Measurements from ENCODE around the gene ITGB3. TPM values are rescaled to one million over a fixed set of nuclear protein-coding genes. Genes with fewer than 3 reads are reported as not detected.

Gene ITGB3
- total RNA-seq, 3 donors from 2014 or later (not counting 1 experiment from before 2014, with no cell fraction given) = 4.2 to 30.6 (median 11.6) TPM

GRCh38 chr17:47272491-47272890 lies 18.9 kb downstream of the ITGB3 start:
- peaks cover 6% of the 10 kb centered on the region for H3K9me3 ChIP-seq (ENCODE audit: control insufficient read depth, insufficient read depth, low read length)
- peaks cover 8 to 19% of the 10 kb centered on the region in 2 donors for H3K27me3 Mint-ChIP-seq (ENCODE audit: low read depth in 2 of 2)
- 71% methylated on average over 1 of the region's 1 CpG for WGBS (ENCODE audit: insufficient coverage)
- H3K36me3 ChIP-seq (ENCODE audit: control insufficient read depth, insufficient read depth, low read length) = no peaks in the 10 kb centered on the region
- no peaks in the 10 kb centered on the region for H3K27me3 ChIP-seq (ENCODE audit: control insufficient read depth, insufficient read depth, low read length)
- H3K4me3 ChIP-seq (ENCODE audit: low read length) = no peak overlapping the region
- H3K4me3 Mint-ChIP-seq = no peak overlapping the region
- TF ChIP-seq CTCF (IDR thresholded peaks at IDR 0.05) = no peak
- no peaks in the 10 kb centered on the region for H3K36me3 Mint-ChIP-seq
- no peaks in the 10 kb centered on the region for H3K9me3 Mint-ChIP-seq
- no peak overlapping the region for H3K27ac Mint-ChIP-seq
- ATAC-seq (no peak), DNase-seq (no peak)
- H3K27ac ChIP-seq (ENCODE audit: low read length) = no peak overlapping the region
- H3K4me1 Mint-ChIP-seq = no peaks in the 10 kb centered on the region
- H3K4me1 ChIP-seq (ENCODE audit: control insufficient read depth, insufficient read depth, low read length) = no peaks in the 10 kb centered on the region
- intact Hi-C loops (cut with micrococcal nuclease) = no loop called here

- WGBS (ENCODE audit: insufficient coverage) = 77% methylated on average over 2 of the region's 2 CpGs
- Mint-ChIP-seq H3K9me3 (no peaks in the 10 kb centered on the region), H3K27ac (no peak overlapping the region), H3K27me3 (ENCODE audit: low read depth in 2 of 2) (peaks cover 8 to 19% of the 10 kb centered on the region in 2 donors), H3K36me3 (no peaks in the 10 kb centered on the region), H3K4me1 (no peaks in the 10 kb centered on the region), H3K4me3 (no peak overlapping the region)
- ATAC-seq (no peak), DNase-seq (no peak)
- H3K9me3 ChIP-seq (ENCODE audit: control insufficient read depth, insufficient read depth, low read length) = peaks cover 6% of the 10 kb centered on the region
- no peaks in the 10 kb centered on the region for H3K27me3 ChIP-seq (ENCODE audit: control insufficient read depth, insufficient read depth, low read length)
- no peak for TF ChIP-seq CTCF (IDR thresholded peaks at IDR 0.05)
- H3K4me3 ChIP-seq (ENCODE audit: low read length) = no peak overlapping the region
- H3K4me1 ChIP-seq (ENCODE audit: control insufficient read depth, insufficient read depth, low read length) = peaks cover under 1% of the 10 kb centered on the region
- H3K36me3 ChIP-seq (ENCODE audit: control insufficient read depth, insufficient read depth, low read length) = no peaks in the 10 kb centered on the region
- H3K27ac ChIP-seq (ENCODE audit: low read length) = no peak overlapping the region
- intact Hi-C loops (cut with micrococcal nuclease) = no loop called here
Observed at GRCh38 chr17:47273245-47273644, 19.6 kb downstream of the ITGB3 start.

- TF ChIP-seq CTCF (IDR thresholded peaks at IDR 0.05) = no peak
- no peaks in the 10 kb centered on the region for H3K27me3 ChIP-seq (ENCODE audit: control insufficient read depth, insufficient read depth, low read length)
- H3K27ac ChIP-seq (ENCODE audit: low read length) = no peak overlapping the region
- no peaks in the 10 kb centered on the region for H3K9me3 ChIP-seq (ENCODE audit: control insufficient read depth, insufficient read depth, low read length)
- no peaks in the 10 kb centered on the region for H3K36me3 ChIP-seq (ENCODE audit: control insufficient read depth, insufficient read depth, low read length)
- Mint-ChIP-seq H3K27me3 (ENCODE audit: low read depth in 2 of 2) (peaks cover 7 to 19% of the 10 kb centered on the region in 2 donors), H3K27ac (no peak overlapping the region), H3K4me1 (peaks cover 0 to 6% of the 10 kb centered on the region in 2 donors), H3K9me3 (no peaks in the 10 kb centered on the region), H3K36me3 (no peaks in the 10 kb centered on the region), H3K4me3 (no peak overlapping the region)
- intact Hi-C loops (cut with micrococcal nuclease) = no loop called here
- no peak for DNase-seq
- peaks cover 12% of the 10 kb centered on the region for H3K4me1 ChIP-seq (ENCODE audit: control insufficient read depth, insufficient read depth, low read length)
- no peak for ATAC-seq
- 89% methylated on average over 5 of the region's 5 CpGs for WGBS (ENCODE audit: insufficient coverage)
- H3K4me3 ChIP-seq (ENCODE audit: low read length) = no peak overlapping the region
Observed at GRCh38 chr17:47274319-47275069, 20.9 kb downstream of the ITGB3 start.
